K562 (cell line): ENCODE results near the gene NOP16. TPM values are rescaled to one million over a fixed set of nuclear protein-coding genes. Genes with fewer than 3 reads are reported as not detected.

Experiments used
- CEBPZ ChIP-seq: fragments of 150-350 bp; IDR thresholded peaks from 2 replicates; pipeline ENCODE4 v1.6.1; 2014; ENCODE audit warnings: low read depth, mild to moderate bottlenecking, low read length, borderline replicate concordance
- EZH2 ChIP-seq: IDR thresholded peaks from 2 replicates; pipeline ENCODE4 v1.6.1; 2012; ENCODE audit warnings: low read depth, mild to moderate bottlenecking, inconsistent platforms, low read length, borderline replicate concordance
- MTA2 ChIP-seq: fragments of 450-650 bp; IDR thresholded peaks from 2 replicates; pipeline ENCODE4 v1.6.1; 2016; ENCODE audit warnings: low read depth
- MYNN ChIP-seq, 2 experiments: sonication (generic); formaldehyde crosslinking in 1 of 2; IDR thresholded peaks; 2 replicates each; pipeline versions ENCODE4 v1.5.0 to v1.6.1; 2016 to 2020; ENCODE audit warnings: antibody characterized with exemption in 1 of 2, missing genetic modification reagents in 1 of 2
- RERE ChIP-seq: sonication (generic); formaldehyde crosslinking; IDR thresholded peaks from 2 replicates; pipeline ENCODE4 v1.8.0; 2023; ENCODE audit warnings: missing genetic modification reagents, mild to moderate bottlenecking, borderline replicate concordance
- RUNX1 ChIP-seq: sonication (generic); IDR thresholded peaks from 2 replicates; pipeline ENCODE4 v1.6.1; 2016; ENCODE audit warnings: antibody characterized with exemption, low read depth
- SFPQ ChIP-seq: fragments of 200-400 bp; formaldehyde crosslinking; IDR thresholded peaks from 2 replicates; pipeline ENCODE4 v1.6.1; 2017; ENCODE audit warnings: mild to moderate bottlenecking, low read depth, low read length, moderate library complexity
- TAF15 ChIP-seq: fragments of 200-400 bp; formaldehyde crosslinking; IDR thresholded peaks from 2 replicates; pipeline ENCODE4 v1.6.1; 2017; ENCODE audit warnings: mild to moderate bottlenecking, low read depth, low read length, moderate library complexity
- XRCC5 ChIP-seq: fragments of 200-400 bp; formaldehyde crosslinking; IDR thresholded peaks from 2 replicates; pipeline ENCODE4 v1.6.1; 2017; ENCODE audit warnings: low read depth, mild to moderate bottlenecking, low read length
- ZNF121 ChIP-seq: sonication (generic); formaldehyde crosslinking; conservative IDR thresholded peaks from 2 replicates; pipeline ENCODE4 v1.8.0; 2022; ENCODE audit warnings: missing genetic modification reagents
- ZNF253 ChIP-seq: fragments of 250-450 bp; sonication (Bioruptor Pico); conservative IDR thresholded peaks from 2 replicates; pipeline ENCODE4 v1.6.1; 2021; ENCODE audit warnings: mild to moderate bottlenecking
- ZNF3 ChIP-seq: fragments of 250-450 bp; sonication (Bioruptor Pico); IDR thresholded peaks from 2 replicates; pipeline ENCODE4 v1.5.0; 2021; ENCODE audit warnings: mild to moderate bottlenecking, moderate library complexity
- polyA plus RNA-seq, 8 experiments: library from polyadenylated mRNA; depleted of rRNA in 4 of 8; stranded (reverse) in 5 of 8; unstranded in 3 of 8; fragments of >200 nt; fragmentation: Nextera tagmentation in 2 of 8; fragmentation: Illumina TruSeq in 1 of 8; extraction: Ambion mirVana in 2 of 8; extraction: Trizol in 1 of 8; gene quantifications; 2 replicates each; pipeline versions ENCODE4 v1.2.1 to v1.2.3, GENCODE V29; 2011 to 2014; ENCODE audit warnings: inconsistent platforms in 1 of 8, missing spikeins in 1 of 8
- total RNA-seq, 7 experiments: library from RNA; depleted of rRNA in 6 of 7; stranded (reverse); fragments of >200 nt in 6 of 7; fragmentation: Illumina TruSeq in 2 of 7; extraction: Trizol in 2 of 7; gene quantifications; 2 replicates each; pipeline versions ENCODE4 v1.2.1 to v1.2.3, GENCODE V29; 2011 to 2021; ENCODE audit warnings: low replicate concordance in 1 of 7
- TF ChIP-seq, protein P1 (sequence below): sonication (generic); formaldehyde crosslinking; IDR thresholded peaks from 2 replicates; pipeline ENCODE4 v1.9.0; 2022; ENCODE audit warnings: mild to moderate bottlenecking, missing genetic modification reagents
- TF ChIP-seq, protein P2 (sequence below): fragments of 450-650 bp; formaldehyde crosslinking; IDR thresholded peaks from 2 replicates; pipeline ENCODE4 v1.4.0; 2022; ENCODE audit warnings: missing genetic modification characterization

Gene NOP16
- total and polyA plus RNA-seq, 9 of the 15 experiments (the other 6 are each of a cell fraction or from before 2014, with no cell fraction given): 92.5 to 342 (median 148) TPM

DNA sequence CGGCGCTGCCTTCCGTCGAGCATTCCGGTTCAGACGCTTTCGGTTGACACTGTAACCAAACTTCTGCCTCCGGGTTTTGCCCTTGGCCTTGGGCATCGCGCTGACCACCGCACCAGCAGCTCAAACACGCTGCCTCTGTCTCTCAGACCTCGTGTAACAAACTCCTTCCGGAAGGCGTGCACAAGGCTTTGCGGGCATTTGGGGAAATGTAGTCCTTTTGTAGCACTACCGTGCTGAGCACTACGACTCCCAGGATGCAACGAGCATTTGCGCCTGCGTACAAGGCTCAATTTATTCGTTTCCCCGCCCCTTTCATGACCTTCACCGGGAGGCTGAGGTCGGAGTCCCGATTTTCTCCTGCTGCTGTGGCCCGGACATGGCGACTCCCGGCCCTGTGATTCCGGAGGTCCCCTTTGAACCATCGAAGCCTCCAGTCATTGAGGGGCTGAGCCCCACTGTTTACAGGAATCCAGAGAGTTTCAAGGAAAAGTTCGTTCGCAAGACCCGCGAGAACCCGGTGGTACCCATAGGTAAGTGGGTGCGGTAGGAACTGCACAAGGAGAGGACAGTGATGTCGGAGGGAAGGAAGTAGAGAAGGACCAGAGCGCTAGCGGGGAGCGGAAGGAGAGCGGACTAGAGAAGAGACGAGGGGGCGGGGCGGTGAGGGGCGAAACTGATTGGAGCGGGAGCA lies at the start of gene NOP16, which contains the start of gene HIGD2A (continued):
- no peak for TF ChIP-seq RERE (CRISPR knock-in tag)
- no peak for TF ChIP-seq EZH2
- no peak for TF ChIP-seq SFPQ
- no peak for TF ChIP-seq CEBPZ
- TF ChIP-seq XRCC5: peak; percentile 75
- TF ChIP-seq, protein P1, sequence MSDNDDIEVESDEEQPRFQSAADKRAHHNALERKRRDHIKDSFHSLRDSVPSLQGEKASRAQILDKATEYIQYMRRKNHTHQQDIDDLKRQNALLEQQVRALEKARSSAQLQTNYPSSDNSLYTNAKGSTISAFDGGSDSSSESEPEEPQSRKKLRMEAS: peak; percentile 99
- no peak for TF ChIP-seq TAF15
- no peak for TF ChIP-seq RUNX1
- TF ChIP-seq ZNF253: no peak
- no peak for TF ChIP-seq MTA2
- TF ChIP-seq ZNF121 (CRISPR knock-in tag): no peak
- no peak for TF ChIP-seq MYNN (IDR thresholded peaks at IDR 0.05)
- TF ChIP-seq MYNN (CRISPR knock-in tag; IDR thresholded peaks at IDR 0.05): no peak
- TF ChIP-seq, protein P2, sequence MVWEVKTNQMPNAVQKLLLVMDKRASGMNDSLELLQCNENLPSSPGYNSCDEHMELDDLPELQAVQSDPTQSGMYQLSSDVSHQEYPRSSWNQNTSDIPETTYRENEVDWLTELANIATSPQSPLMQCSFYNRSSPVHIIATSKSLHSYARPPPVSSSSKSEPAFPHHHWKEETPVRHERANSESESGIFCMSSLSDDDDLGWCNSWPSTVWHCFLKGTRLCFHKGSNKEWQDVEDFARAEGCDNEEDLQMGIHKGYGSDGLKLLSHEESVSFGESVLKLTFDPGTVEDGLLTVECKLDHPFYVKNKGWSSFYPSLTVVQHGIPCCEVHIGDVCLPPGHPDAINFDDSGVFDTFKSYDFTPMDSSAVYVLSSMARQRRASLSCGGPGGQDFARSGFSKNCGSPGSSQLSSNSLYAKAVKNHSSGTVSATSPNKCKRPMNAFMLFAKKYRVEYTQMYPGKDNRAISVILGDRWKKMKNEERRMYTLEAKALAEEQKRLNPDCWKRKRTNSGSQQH (CRISPR knock-in tag): no peak
- TF ChIP-seq ZNF3 (CRISPR knock-in tag): no peak
